ENCODE results near the gene SLC46A1.

DNA sequence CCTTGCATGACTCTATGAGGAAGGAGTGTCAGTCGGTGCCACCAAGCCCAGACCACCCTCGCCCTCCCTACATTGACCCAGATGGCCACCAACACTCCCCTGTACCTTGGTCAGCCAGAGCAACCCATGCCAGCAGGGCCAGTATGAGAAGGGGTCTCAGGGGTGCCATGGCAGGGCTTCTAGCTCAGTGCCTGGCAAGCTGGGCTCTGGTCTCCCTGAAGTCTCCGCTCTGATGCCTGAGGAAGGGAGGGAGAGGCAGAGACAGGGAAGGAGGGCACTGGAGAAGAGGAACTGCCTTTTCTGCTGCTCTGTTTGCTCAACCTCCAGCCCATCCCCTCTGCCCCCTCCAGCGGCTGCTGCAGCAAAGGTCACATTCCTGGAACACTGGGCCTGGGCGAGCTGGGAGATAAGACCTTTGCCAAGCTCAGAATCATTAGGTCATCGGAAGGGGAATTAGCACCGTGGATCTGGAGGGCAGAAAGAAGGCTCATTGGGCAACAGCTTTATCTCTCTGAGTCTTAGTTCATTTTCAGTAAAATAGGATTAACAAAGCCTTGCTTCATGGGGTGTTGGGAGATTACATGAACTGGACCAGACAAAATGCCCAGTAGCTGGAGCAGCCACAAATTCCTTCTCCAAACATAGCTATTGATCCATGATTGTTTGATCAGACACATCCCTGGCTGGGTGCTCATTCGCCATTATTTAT is 35.8 kb downstream of the SLC46A1 start, which contains the start of gene VTN:
- TF ChIP-seq, protein P1, sequence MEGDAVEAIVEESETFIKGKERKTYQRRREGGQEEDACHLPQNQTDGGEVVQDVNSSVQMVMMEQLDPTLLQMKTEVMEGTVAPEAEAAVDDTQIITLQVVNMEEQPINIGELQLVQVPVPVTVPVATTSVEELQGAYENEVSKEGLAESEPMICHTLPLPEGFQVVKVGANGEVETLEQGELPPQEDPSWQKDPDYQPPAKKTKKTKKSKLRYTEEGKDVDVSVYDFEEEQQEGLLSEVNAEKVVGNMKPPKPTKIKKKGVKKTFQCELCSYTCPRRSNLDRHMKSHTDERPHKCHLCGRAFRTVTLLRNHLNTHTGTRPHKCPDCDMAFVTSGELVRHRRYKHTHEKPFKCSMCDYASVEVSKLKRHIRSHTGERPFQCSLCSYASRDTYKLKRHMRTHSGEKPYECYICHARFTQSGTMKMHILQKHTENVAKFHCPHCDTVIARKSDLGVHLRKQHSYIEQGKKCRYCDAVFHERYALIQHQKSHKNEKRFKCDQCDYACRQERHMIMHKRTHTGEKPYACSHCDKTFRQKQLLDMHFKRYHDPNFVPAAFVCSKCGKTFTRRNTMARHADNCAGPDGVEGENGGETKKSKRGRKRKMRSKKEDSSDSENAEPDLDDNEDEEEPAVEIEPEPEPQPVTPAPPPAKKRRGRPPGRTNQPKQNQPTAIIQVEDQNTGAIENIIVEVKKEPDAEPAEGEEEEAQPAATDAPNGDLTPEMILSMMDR (IDR thresholded peaks at IDR 0.05; ENCODE audit: low read length), result no peak
- TF ChIP-seq EZH2 (optimal IDR thresholded peaks at IDR 0.05; ENCODE audit: low read depth, low read length), result no peak
- no peak for TF ChIP-seq EZH2phosphoT487 (IDR thresholded peaks at IDR 0.05; ENCODE audit: low read length)

Measured in MM.1S (cell line).